WTC11 (cell line): ENCODE measurements around the gene RALY. TPM values are rescaled to one million over a fixed set of nuclear protein-coding genes. Genes with fewer than 3 reads are reported as not detected.

Source experiments
- ATAC-seq: fragments of 200-7000 bp; cut with Tn5 transposase; 2 replicates; pipeline ENCODE4 v1.10.0; 2021; ENCODE audit warnings: mild to moderate bottlenecking, moderate library complexity
- CTCF ChIA-PET: fragments of 300-600 bp; sonication (Branson Sonifier 250); formaldehyde crosslinking; loops from one replicate; lab custom pipeline; 2021; ENCODE audit warnings: antibody characterized with exemption; lab: Charles Lee
- POLR2A ChIA-PET: fragments of 350-600 bp; sonication (Branson Sonifier 250); formaldehyde crosslinking; loops from one replicate; lab custom pipeline; 2021; ENCODE audit warnings: antibody characterized with exemption; lab: Charles Lee
- DNase-seq: peaks from one replicate; pipeline ENCODE4 v3.0.0; 2021; ENCODE audit warnings: low spot score
- H3K27ac Mint-ChIP-seq: 2 replicates; pipeline ENCODE4 v1.8.0; 2021; ENCODE audit warnings: mixed read lengths
- H3K27me3 Mint-ChIP-seq: 2 replicates; pipeline ENCODE4 v1.8.0; 2021; ENCODE audit warnings: low read depth, mild to moderate bottlenecking, moderate library complexity, mixed read lengths
- H3K36me3 Mint-ChIP-seq: 2 replicates; pipeline ENCODE4 v1.8.0; 2021; ENCODE audit warnings: mixed read lengths
- H3K4me1 Mint-ChIP-seq: 2 replicates; pipeline ENCODE4 v1.8.0; 2022; ENCODE audit warnings: mixed read lengths
- H3K4me3 Mint-ChIP-seq: 2 replicates; pipeline ENCODE4 v1.8.0; 2021; ENCODE audit warnings: mild to moderate bottlenecking, moderate library complexity, mixed read lengths
- H3K9me3 Mint-ChIP-seq: 2 replicates; pipeline ENCODE4 v1.8.0; 2021; ENCODE audit warnings: mixed read lengths
- MYBL2 ChIP-seq: sonication (generic); formaldehyde crosslinking; IDR thresholded peaks from 2 replicates; pipeline ENCODE4 v1.8.1; 2023; ENCODE audit warnings: mild to moderate bottlenecking, moderate library complexity, missing genetic modification reagents
- RELA ChIP-seq: sonication (generic); formaldehyde crosslinking; IDR thresholded peaks from 2 replicates; pipeline ENCODE4 v1.8.1; 2022; ENCODE audit warnings: missing genetic modification reagents, mild to moderate bottlenecking, borderline replicate concordance
- TCF7 ChIP-seq: sonication (generic); formaldehyde crosslinking; IDR thresholded peaks from 2 replicates; pipeline ENCODE4 v1.8.0; 2022; ENCODE audit warnings: mild to moderate bottlenecking, low read depth, missing genetic modification reagents, moderate library complexity
- TEAD4 ChIP-seq: sonication (generic); formaldehyde crosslinking; IDR thresholded peaks from 2 replicates; pipeline ENCODE4 v1.8.0; 2022; ENCODE audit warnings: mild to moderate bottlenecking, missing genetic modification reagents
- ZNF396 ChIP-seq: fragments of 250-450 bp; sonication (Bioruptor Pico); IDR thresholded peaks from 2 replicates; pipeline ENCODE4 v1.8.0; 2021; ENCODE audit warnings: mild to moderate bottlenecking, moderate library complexity, borderline replicate concordance
- total RNA-seq: library from RNA; stranded (reverse); gene quantifications from 3 replicates; pipeline ENCODE4 v1.2.3, GENCODE V29; 2021
- TF ChIP-seq, protein P1 (sequence below): fragments of 250-450 bp; sonication (Bioruptor Pico); IDR thresholded peaks from 2 replicates; pipeline ENCODE4 v1.8.0; 2021; ENCODE audit warnings: mild to moderate bottlenecking
- TF ChIP-seq, protein P2 (sequence below): sonication (generic); formaldehyde crosslinking; IDR thresholded peaks from 2 replicates; pipeline ENCODE4 v1.8.1; 2022; ENCODE audit warnings: low read depth, missing genetic modification reagents, borderline replicate concordance
- TF ChIP-seq, protein P3 (sequence below): sonication (generic); formaldehyde crosslinking; IDR thresholded peaks from 2 replicates; pipeline ENCODE4 v1.8.0; 2022; ENCODE audit warnings: mild to moderate bottlenecking, missing genetic modification reagents
- TF ChIP-seq, protein P4 (sequence below): sonication (generic); formaldehyde crosslinking; IDR thresholded peaks from 2 replicates; pipeline ENCODE4 v1.8.1; 2022; ENCODE audit warnings: missing genetic modification reagents, borderline replicate concordance
- TF ChIP-seq, protein P5 (sequence below): sonication (generic); formaldehyde crosslinking; IDR thresholded peaks from 2 replicates; pipeline ENCODE4 v1.8.0; 2022; ENCODE audit warnings: mild to moderate bottlenecking, missing genetic modification reagents
- TF ChIP-seq, protein P6 (sequence below): sonication (generic); formaldehyde crosslinking; IDR thresholded peaks from 2 replicates; pipeline ENCODE4 v1.8.1; 2023; ENCODE audit warnings: mild to moderate bottlenecking, missing genetic modification reagents
- TF ChIP-seq, protein P7 (sequence below): fragments of 200-600 bp; IDR thresholded peaks from 2 replicates; pipeline ENCODE4 v1.8.0; 2022; ENCODE audit warnings: antibody characterized with exemption

The RALY gene
- total RNA-seq, 1 experiment from 2014 or later: 164 TPM

DNA sequence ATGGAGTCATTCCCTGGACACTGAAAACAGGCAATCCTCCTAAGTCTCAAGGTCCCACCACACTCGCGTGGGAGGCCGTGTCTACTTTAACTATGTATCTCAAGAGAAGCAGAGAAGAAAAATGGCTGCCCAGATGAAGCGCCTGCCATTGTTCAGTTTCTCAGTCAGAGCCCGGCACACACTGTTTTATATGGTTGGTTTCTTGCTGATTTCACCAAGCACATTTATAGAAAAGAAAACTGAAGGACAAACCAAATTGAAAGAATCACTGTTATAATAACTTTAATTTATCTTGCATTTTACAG is 95.4 kb downstream of the RALY start:
- Mint-ChIP-seq H3K27me3 (no peaks in the 10 kb centered on the region), H3K4me3 (no peak overlapping the region), H3K36me3 (peaks cover 66% of the 10 kb centered on the region), H3K4me1 (no peaks in the 10 kb centered on the region), H3K9me3 (no peaks in the 10 kb centered on the region), H3K27ac (no peak overlapping the region)
- DNase-seq: no peak
- CTCF ChIA-PET: interaction anchor here (0.9 kb wide), 1 partner anchor 226 kb away, joined by 4 read pairs; no protein-coding TSS in a partner anchor
- POLR2A ChIA-PET: interaction anchor here (1.2 kb wide), 1 partner anchor 23 kb away, joined by 3 read pairs; the partner anchor contains the start of gene EIF2S2
- ATAC-seq: no peak
- TF ChIP-seq TEAD4 (CRISPR knock-in tag): no peak
- no peak for TF ChIP-seq ZNF396
- TF ChIP-seq, protein P1, sequence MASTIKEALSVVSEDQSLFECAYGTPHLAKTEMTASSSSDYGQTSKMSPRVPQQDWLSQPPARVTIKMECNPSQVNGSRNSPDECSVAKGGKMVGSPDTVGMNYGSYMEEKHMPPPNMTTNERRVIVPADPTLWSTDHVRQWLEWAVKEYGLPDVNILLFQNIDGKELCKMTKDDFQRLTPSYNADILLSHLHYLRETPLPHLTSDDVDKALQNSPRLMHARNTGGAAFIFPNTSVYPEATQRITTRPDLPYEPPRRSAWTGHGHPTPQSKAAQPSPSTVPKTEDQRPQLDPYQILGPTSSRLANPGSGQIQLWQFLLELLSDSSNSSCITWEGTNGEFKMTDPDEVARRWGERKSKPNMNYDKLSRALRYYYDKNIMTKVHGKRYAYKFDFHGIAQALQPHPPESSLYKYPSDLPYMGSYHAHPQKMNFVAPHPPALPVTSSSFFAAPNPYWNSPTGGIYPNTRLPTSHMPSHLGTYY (CRISPR knock-in tag): no peak
- TF ChIP-seq TCF7 (CRISPR knock-in tag): no peak
- TF ChIP-seq, protein P2, sequence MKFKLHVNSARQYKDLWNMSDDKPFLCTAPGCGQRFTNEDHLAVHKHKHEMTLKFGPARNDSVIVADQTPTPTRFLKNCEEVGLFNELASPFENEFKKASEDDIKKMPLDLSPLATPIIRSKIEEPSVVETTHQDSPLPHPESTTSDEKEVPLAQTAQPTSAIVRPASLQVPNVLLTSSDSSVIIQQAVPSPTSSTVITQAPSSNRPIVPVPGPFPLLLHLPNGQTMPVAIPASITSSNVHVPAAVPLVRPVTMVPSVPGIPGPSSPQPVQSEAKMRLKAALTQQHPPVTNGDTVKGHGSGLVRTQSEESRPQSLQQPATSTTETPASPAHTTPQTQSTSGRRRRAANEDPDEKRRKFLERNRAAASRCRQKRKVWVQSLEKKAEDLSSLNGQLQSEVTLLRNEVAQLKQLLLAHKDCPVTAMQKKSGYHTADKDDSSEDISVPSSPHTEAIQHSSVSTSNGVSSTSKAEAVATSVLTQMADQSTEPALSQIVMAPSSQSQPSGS (CRISPR knock-in tag): no peak
- TF ChIP-seq RELA (CRISPR knock-in tag): no peak

DNA sequence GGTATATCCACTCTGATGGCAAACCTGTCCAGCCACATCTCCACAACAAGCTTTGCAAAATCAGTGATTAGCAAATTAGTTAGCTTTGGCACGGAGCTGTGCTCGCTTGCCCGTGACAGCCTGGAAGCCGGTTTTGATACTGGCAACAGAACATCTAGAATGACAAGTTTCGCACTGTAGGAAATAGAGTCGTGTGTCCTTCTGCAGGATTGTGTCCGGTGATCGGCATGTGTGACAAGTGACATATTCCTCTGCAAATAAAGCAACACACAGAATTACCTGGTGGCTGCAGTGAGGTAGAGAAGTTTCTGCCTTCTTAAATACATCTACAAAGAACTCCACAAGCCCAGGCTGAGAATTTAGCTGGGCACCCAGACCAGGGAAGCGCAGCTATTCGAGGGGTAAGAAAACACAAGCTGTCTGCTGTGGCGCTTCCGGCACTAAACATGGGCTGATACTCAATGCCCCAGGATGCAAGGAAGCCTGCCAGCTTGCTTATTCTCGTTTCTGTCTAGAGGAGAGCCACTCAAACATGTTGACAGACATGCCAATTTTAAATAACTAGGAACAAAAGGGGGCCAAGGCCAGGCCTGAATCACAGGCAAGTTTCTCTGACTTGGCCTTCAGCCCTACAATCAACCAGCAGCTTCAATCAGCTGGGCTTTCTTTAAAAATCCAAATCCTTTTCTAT is 96.1 kb downstream of the RALY start:
- ChIA-PET POLR2A (interaction anchor here (1.2 kb wide), 1 partner anchor 22 kb away, joined by 3 read pairs; the partner anchor contains the start of gene EIF2S2), CTCF (no interaction called here)
- Mint-ChIP-seq H3K9me3 (no peaks in the 10 kb centered on the region), H3K4me3 (no peak overlapping the region)
- TF ChIP-seq, protein P3, sequence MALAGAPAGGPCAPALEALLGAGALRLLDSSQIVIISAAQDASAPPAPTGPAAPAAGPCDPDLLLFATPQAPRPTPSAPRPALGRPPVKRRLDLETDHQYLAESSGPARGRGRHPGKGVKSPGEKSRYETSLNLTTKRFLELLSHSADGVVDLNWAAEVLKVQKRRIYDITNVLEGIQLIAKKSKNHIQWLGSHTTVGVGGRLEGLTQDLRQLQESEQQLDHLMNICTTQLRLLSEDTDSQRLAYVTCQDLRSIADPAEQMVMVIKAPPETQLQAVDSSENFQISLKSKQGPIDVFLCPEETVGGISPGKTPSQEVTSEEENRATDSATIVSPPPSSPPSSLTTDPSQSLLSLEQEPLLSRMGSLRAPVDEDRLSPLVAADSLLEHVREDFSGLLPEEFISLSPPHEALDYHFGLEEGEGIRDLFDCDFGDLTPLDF (CRISPR knock-in tag): no peak
- TF ChIP-seq, protein P4, sequence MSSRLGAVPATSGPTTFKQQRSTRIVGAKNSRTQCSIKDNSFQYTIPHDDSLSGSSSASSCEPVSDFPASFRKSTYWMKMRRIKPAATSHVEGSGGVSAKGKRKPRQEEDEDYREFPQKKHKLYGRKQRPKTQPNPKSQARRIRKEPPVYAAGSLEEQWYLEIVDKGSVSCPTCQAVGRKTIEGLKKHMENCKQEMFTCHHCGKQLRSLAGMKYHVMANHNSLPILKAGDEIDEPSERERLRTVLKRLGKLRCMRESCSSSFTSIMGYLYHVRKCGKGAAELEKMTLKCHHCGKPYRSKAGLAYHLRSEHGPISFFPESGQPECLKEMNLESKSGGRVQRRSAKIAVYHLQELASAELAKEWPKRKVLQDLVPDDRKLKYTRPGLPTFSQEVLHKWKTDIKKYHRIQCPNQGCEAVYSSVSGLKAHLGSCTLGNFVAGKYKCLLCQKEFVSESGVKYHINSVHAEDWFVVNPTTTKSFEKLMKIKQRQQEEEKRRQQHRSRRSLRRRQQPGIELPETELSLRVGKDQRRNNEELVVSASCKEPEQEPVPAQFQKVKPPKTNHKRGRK (CRISPR knock-in tag): no peak
- TF ChIP-seq, protein P5, sequence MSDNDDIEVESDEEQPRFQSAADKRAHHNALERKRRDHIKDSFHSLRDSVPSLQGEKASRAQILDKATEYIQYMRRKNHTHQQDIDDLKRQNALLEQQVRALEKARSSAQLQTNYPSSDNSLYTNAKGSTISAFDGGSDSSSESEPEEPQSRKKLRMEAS: no peak
- no peak for TF ChIP-seq MYBL2
- TF ChIP-seq, protein P6, sequence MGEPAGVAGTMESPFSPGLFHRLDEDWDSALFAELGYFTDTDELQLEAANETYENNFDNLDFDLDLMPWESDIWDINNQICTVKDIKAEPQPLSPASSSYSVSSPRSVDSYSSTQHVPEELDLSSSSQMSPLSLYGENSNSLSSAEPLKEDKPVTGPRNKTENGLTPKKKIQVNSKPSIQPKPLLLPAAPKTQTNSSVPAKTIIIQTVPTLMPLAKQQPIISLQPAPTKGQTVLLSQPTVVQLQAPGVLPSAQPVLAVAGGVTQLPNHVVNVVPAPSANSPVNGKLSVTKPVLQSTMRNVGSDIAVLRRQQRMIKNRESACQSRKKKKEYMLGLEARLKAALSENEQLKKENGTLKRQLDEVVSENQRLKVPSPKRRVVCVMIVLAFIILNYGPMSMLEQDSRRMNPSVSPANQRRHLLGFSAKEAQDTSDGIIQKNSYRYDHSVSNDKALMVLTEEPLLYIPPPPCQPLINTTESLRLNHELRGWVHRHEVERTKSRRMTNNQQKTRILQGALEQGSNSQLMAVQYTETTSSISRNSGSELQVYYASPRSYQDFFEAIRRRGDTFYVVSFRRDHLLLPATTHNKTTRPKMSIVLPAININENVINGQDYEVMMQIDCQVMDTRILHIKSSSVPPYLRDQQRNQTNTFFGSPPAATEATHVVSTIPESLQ: no peak
- TF ChIP-seq, protein P7, sequence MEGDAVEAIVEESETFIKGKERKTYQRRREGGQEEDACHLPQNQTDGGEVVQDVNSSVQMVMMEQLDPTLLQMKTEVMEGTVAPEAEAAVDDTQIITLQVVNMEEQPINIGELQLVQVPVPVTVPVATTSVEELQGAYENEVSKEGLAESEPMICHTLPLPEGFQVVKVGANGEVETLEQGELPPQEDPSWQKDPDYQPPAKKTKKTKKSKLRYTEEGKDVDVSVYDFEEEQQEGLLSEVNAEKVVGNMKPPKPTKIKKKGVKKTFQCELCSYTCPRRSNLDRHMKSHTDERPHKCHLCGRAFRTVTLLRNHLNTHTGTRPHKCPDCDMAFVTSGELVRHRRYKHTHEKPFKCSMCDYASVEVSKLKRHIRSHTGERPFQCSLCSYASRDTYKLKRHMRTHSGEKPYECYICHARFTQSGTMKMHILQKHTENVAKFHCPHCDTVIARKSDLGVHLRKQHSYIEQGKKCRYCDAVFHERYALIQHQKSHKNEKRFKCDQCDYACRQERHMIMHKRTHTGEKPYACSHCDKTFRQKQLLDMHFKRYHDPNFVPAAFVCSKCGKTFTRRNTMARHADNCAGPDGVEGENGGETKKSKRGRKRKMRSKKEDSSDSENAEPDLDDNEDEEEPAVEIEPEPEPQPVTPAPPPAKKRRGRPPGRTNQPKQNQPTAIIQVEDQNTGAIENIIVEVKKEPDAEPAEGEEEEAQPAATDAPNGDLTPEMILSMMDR: no peak
- TF ChIP-seq, all 79 proteins: peak for 0
- Mint-ChIP-seq H3K27me3 (no peaks in the 10 kb centered on the region), H3K4me1 (no peaks in the 10 kb centered on the region), H3K27ac (peak overlapping the region; percentile 53), H3K36me3 (peaks cover 66% of the 10 kb centered on the region)
- ATAC-seq: no peak
- no peak for DNase-seq
